MM.1S (cell line): ENCODE measurements around the gene ATL1.

Experiments used
- EZH2phosphoT487 ChIP-seq: fragments of 300-600 bp; sonication (generic); IDR thresholded peaks from 2 replicates; pipeline ENCODE4 v1.6.1; 2018; ENCODE audit warnings: antibody characterized with exemption, low read length
- TF ChIP-seq, protein P1 (sequence below): fragments of 300-600 bp; sonication (generic); IDR thresholded peaks from 2 replicates; pipeline ENCODE4 v1.5.1; 2016; ENCODE audit warnings: antibody characterized with exemption, low read length, mixed read lengths

DNA sequence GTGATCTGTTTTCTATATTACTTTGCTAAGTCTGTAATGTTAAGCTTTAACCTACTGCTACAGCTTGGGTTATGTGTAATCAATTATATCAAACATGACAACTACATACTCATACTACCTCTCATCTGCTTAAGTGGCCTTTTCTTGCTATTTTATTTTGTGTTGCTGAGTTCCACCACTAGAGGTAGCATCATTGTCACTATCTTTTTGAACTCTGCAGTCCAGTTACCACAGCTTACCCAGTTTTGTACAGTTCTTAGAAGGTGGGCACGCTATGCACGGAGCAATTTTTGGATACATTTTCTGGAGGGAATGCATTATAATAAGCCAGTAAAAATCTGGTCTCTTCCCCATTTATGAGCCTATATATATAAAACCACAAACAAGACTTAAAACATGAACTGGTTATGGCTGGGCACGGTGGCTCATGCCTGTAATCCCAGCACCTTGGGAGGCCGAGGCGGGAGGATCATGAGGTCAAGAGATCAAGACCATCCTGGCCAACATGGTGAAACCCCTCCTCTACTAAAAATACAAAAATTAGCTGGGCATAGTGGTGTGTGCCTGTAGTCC is 59.7 kb downstream of the ATL1 start:
- TF ChIP-seq, protein P1, sequence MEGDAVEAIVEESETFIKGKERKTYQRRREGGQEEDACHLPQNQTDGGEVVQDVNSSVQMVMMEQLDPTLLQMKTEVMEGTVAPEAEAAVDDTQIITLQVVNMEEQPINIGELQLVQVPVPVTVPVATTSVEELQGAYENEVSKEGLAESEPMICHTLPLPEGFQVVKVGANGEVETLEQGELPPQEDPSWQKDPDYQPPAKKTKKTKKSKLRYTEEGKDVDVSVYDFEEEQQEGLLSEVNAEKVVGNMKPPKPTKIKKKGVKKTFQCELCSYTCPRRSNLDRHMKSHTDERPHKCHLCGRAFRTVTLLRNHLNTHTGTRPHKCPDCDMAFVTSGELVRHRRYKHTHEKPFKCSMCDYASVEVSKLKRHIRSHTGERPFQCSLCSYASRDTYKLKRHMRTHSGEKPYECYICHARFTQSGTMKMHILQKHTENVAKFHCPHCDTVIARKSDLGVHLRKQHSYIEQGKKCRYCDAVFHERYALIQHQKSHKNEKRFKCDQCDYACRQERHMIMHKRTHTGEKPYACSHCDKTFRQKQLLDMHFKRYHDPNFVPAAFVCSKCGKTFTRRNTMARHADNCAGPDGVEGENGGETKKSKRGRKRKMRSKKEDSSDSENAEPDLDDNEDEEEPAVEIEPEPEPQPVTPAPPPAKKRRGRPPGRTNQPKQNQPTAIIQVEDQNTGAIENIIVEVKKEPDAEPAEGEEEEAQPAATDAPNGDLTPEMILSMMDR: peak; percentile 46
- no peak for TF ChIP-seq EZH2phosphoT487
